Esophagus squamous epithelium (tissue), 5 donors: ENCODE results near the gene PRLH. TPM values are rescaled to one million over a fixed set of nuclear protein-coding genes. Genes with fewer than 3 reads are reported as not detected.

Experiments used
- DNase-seq: peaks from one replicate; lab custom pipeline; 2025; lab: John Stamatoyannopoulos, UW
- H3K27ac ChIP-seq, 4 donors: fragments of 200-600 bp; sonication (generic); one replicate each; pipeline ENCODE4 v1.5.1; 2016 to 2019; ENCODE audit warnings: mild to moderate bottlenecking in 1 of 4
- H3K27me3 ChIP-seq, 4 donors: fragments of 200-600 bp; sonication (generic); 1 replicate in 3 of 4; 2 replicates in 1 of 4; pipeline versions ENCODE4 v1.5.1 to v1.6.0; 2017 to 2021; ENCODE audit warnings: antibody characterized with exemption in 1 of 4
- H3K36me3 ChIP-seq, 3 donors: fragments of 200-600 bp; sonication (generic); one replicate each; pipeline ENCODE4 v1.5.1; 2016 to 2019
- H3K4me1 ChIP-seq, 3 donors: fragments of 200-600 bp; sonication (generic); one replicate each; pipeline ENCODE4 v1.5.1; 2017 to 2019
- H3K4me3 ChIP-seq, 4 donors: fragments of 200-600 bp; sonication (generic); 1 replicate in 3 of 4; 2 replicates in 1 of 4; pipeline ENCODE4 v1.5.1; 2016 to 2019; ENCODE audit warnings: mild to moderate bottlenecking in 2 of 4, moderate library complexity in 1 of 4
- H3K9me3 ChIP-seq, 3 donors: fragments of 200-600 bp; sonication (generic); one replicate each; pipeline ENCODE4 v1.5.1; 2016 to 2019
- CTCF ChIP-seq, 6 experiments: fragments of 450-650 bp in 4 of 6; fragments of 200-600 bp in 2 of 6; sonication (generic) in 2 of 6; IDR thresholded peaks; one replicate each; pipeline ENCODE4 v1.5.1; 2016 to 2019; ENCODE audit warnings: antibody characterized with exemption in 6 of 6, mild to moderate bottlenecking in 4 of 6, moderate library complexity in 4 of 6
- POLR2A ChIP-seq, 4 donors: fragments of 450-650 bp; IDR thresholded peaks; one replicate each; pipeline ENCODE4 v1.6.1; 2017; ENCODE audit warnings: antibody characterized with exemption in 4 of 4, mild to moderate bottlenecking in 4 of 4, moderate library complexity in 3 of 4
- WGBS, 2 donors: methylation state at CpG; one replicate each; pipeline ENCODE4 v1.1.5; 2018; 5-methylcytosine and 5-hydroxymethylcytosine counted together
- intact Hi-C: fragments of 100-400 bp; cut with DNase I; formaldehyde crosslinking; loops from one replicate; pipeline ENCODE4 v1.15.0; 2022
- total RNA-seq, 4 donors: library from RNA; depleted of rRNA; stranded (reverse); fragments of >200 nt; gene quantifications; one replicate each; pipeline ENCODE4 v1.1.0, GENCODE V29; 2016
- donor health status: DM: yes; HTN: yes; CAD: no.

The PRLH gene, protein sequence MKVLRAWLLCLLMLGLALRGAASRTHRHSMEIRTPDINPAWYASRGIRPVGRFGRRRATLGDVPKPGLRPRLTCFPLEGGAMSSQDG
- total RNA-seq, result not detected

GRCh38 chr2:237566401-237567235 lies at the start of gene PRLH:
Gene PRLH, plus strand, starts transcription at chr2:237566574. Its CDS starts 0 bp downstream, at chr2:237566574.
- 75 to 77% methylated on average over 12 to 14 of the region's 32 CpGs for WGBS, 2 donors
- DNase-seq, result no peak
- peaks cover 0 to 1% (median 0%) of the 10 kb centered on the region in 3 donors for H3K4me1 ChIP-seq
- no peak within 1 kb of the TSS for H3K27ac ChIP-seq
- H3K9me3 ChIP-seq, result no peaks in the 10 kb centered on the region
- intact Hi-C loops, result no loop called here
- no peak within 1 kb of the TSS for H3K4me3 ChIP-seq
- peaks cover 0 to 21% (median 0%) of the 10 kb centered on the region in 4 donors for H3K27me3 ChIP-seq
- H3K36me3 ChIP-seq, result no peaks in the 10 kb centered on the region
- TF ChIP-seq CTCF (IDR thresholded peaks at IDR 0.05) (no peak), POLR2A (IDR thresholded peaks at IDR 0.05) (no peak)

DNA sequence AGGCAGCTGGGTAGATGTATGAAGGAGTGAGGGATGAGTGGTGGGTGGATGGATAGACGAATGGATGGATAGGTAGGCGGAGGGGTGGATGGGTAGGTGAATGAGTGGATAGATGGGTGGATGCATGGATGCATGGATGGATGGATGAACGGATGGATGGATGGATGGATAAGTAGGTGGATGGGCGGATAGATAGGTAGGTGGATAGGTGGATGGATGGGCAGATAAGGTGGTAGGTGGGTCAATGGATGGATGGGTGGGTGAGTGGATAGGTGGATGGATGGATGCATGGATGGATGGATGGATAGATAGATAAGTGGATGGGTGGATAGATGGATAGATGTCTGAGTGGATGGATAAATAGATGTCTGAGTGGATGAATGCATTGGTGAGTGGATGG lies 49.2 kb upstream of the PRLH start:
- no peaks in the 10 kb centered on the region for H3K27me3 ChIP-seq
- no peak overlapping the region for H3K27ac ChIP-seq
- 49 to 85% methylated on average over 4 of the region's 4 CpGs for WGBS, 2 donors
- DNase-seq, result no peak
- H3K9me3 ChIP-seq, result no peaks in the 10 kb centered on the region
- TF ChIP-seq CTCF (IDR thresholded peaks at IDR 0.05), result no peak
- no peak for TF ChIP-seq POLR2A (IDR thresholded peaks at IDR 0.05)
- H3K36me3 ChIP-seq, result no peaks in the 10 kb centered on the region
- H3K4me3 ChIP-seq, result no peak overlapping the region
- H3K4me1 ChIP-seq, result peaks cover 0 to 11% (median 4%) of the 10 kb centered on the region in 3 donors
- intact Hi-C loops, result no loop called here

- Histone ChIP-seq H3K27ac (no peak overlapping the region), H3K4me3 (no peak overlapping the region), H3K36me3 (no peaks in the 10 kb centered on the region), H3K27me3 (no peaks in the 10 kb centered on the region), H3K9me3 (no peaks in the 10 kb centered on the region), H3K4me1 (peaks cover 0 to 4% (median 3%) of the 10 kb centered on the region in 3 donors)
- TF ChIP-seq POLR2A (IDR thresholded peaks at IDR 0.05), result no peak
- TF ChIP-seq CTCF (IDR thresholded peaks at IDR 0.05), result no peak
- WGBS, 2 donors, result 84% methylated on average over 1 of the region's 1 CpG
- DNase-seq, result no peak
- intact Hi-C loops, result no loop called here
These were observed 48.4 kb upstream of the PRLH start for GRCh38 chr2:237517990-237518389.

- Histone ChIP-seq H3K36me3 (no peaks in the 10 kb centered on the region), H3K27ac (no peak overlapping the region), H3K4me3 (no peak overlapping the region), H3K27me3 (no peaks in the 10 kb centered on the region), H3K4me1 (no peaks in the 10 kb centered on the region), H3K9me3 (no peaks in the 10 kb centered on the region)
- TF ChIP-seq POLR2A (IDR thresholded peaks at IDR 0.05) (no peak), CTCF (IDR thresholded peaks at IDR 0.05) (no peak)
- WGBS, 2 donors, result 56 to 100% methylated on average over 1 to 5 of the region's 14 CpGs
- DNase-seq, result no peak
- intact Hi-C loops, result no loop called here
These were observed 46.7 kb upstream of the PRLH start for GRCh38 chr2:237519506-237520245.

GRCh38 chr2:237520290-237520689 lies 46.1 kb upstream of the PRLH start:
- DNase-seq, result no peak
- Histone ChIP-seq H3K27me3 (no peaks in the 10 kb centered on the region), H3K36me3 (no peaks in the 10 kb centered on the region), H3K27ac (no peak overlapping the region), H3K4me1 (no peaks in the 10 kb centered on the region), H3K4me3 (no peak overlapping the region), H3K9me3 (no peaks in the 10 kb centered on the region)
- 97 to 98% methylated on average over 6 of the region's 6 CpGs for WGBS, 2 donors
- intact Hi-C loops, result no loop called here
- TF ChIP-seq POLR2A (IDR thresholded peaks at IDR 0.05), result no peak
- no peak for TF ChIP-seq CTCF (IDR thresholded peaks at IDR 0.05)
